NCI-H2196 (cell line): ENCODE results near the gene FZD1.

Experiments used
- DNase-seq: peaks from one replicate; lab custom pipeline; 2025; ENCODE audit not compliant: unreplicated experiment; lab: John Stamatoyannopoulos, UW

Gene FZD1

DNA sequence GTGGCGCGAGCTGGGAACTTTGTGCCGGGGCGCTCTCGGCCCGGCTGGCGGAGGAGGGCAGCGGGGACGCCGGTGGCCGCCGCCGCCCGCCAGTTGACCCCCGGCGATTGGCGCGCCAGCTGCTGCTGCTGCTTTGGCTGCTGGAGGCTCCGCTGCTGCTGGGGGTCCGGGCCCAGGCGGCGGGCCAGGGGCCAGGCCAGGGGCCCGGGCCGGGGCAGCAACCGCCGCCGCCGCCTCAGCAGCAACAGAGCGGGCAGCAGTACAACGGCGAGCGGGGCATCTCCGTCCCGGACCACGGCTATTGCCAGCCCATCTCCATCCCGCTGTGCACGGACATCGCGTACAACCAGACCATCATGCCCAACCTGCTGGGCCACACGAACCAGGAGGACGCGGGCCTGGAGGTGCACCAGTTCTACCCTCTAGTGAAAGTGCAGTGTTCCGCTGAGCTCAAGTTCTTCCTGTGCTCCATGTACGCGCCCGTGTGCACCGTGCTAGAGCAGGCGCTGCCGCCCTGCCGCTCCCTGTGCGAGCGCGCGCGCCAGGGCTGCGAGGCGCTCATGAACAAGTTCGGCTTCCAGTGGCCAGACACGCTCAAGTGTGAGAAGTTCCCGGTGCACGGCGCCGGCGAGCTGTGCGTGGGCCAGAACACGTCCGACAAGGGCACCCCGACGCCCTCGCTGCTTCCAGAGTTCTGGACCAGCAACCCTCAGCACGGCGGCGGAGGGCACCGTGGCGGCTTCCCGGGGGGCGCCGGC lies 870 bp downstream of the FZD1 start:
- peak; percentile 37 for DNase-seq

DNA sequence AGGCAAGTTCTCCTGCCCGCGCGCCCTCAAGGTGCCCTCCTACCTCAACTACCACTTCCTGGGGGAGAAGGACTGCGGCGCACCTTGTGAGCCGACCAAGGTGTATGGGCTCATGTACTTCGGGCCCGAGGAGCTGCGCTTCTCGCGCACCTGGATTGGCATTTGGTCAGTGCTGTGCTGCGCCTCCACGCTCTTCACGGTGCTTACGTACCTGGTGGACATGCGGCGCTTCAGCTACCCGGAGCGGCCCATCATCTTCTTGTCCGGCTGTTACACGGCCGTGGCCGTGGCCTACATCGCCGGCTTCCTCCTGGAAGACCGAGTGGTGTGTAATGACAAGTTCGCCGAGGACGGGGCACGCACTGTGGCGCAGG lies 1.4 kb downstream of the FZD1 start:
- DNase-seq: no peak

DNA sequence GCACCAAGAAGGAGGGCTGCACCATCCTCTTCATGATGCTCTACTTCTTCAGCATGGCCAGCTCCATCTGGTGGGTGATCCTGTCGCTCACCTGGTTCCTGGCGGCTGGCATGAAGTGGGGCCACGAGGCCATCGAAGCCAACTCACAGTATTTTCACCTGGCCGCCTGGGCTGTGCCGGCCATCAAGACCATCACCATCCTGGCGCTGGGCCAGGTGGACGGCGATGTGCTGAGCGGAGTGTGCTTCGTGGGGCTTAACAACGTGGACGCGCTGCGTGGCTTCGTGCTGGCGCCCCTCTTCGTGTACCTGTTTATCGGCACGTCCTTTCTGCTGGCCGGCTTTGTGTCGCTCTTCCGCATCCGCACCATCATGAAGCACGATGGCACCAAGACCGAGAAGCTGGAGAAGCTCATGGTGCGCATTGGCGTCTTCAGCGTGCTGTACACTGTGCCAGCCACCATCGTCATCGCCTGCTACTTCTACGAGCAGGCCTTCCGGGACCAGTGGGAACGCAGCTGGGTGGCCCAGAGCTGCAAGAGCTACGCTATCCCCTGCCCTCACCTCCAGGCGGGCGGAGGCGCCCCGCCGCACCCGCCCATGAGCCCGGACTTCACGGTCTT lies 1.9 kb downstream of the FZD1 start:
- no peak for DNase-seq

DNA sequence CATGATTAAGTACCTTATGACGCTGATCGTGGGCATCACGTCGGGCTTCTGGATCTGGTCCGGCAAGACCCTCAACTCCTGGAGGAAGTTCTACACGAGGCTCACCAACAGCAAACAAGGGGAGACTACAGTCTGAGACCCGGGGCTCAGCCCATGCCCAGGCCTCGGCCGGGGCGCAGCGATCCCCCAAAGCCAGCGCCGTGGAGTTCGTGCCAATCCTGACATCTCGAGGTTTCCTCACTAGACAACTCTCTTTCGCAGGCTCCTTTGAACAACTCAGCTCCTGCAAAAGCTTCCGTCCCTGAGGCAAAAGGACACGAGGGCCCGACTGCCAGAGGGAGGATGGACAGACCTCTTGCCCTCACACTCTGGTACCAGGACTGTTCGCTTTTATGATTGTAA lies 2.5 kb downstream of the FZD1 start:
- no peak for DNase-seq

DNA sequence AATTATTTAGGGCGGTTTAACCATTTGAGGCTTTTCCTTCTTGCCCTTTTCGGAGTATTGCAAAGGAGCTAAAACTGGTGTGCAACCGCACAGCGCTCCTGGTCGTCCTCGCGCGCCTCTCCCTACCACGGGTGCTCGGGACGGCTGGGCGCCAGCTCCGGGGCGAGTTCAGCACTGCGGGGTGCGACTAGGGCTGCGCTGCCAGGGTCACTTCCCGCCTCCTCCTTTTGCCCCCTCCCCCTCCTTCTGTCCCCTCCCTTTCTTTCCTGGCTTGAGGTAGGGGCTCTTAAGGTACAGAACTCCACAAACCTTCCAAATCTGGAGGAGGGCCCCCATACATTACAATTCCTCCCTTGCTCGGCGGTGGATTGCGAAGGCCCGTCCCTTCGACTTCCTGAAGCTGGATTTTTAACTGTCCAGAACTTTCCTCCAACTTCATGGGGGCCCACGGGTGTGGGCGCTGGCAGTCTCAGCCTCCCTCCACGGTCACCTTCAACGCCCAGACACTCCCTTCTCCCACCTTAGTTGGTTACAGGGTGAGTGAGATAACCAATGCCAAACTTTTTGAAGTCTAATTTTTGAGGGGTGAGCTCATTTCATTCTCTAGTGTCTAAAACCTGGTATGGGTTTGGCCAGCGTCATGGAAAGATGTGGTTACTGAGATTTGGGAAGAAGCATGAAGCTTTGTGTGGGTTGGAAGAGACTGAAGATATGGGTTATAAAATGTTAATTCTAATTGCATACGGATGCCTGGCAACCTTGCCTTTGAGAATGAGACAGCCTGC lies 3.1 kb downstream of the FZD1 start:
- no peak for DNase-seq

DNA sequence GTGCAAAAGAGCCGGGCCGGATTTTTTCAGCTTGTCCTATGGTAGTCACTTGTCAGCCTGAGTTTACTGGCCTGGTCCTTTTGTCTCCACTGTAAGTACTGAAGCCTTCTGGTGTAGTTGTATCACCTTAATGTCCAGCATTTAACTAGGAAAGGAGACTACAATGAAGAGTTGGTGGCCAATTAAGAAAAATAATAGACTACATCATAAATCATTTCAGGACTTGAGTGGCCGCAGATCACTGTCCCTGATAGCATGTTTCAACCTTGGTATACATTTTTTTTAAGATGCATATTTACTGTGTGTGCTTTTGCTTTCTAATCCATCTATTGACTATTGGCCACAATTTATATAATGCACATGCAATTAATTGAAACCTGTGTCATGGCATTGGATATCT lies 6.1 kb downstream of the FZD1 start:
- no peak for DNase-seq

DNA sequence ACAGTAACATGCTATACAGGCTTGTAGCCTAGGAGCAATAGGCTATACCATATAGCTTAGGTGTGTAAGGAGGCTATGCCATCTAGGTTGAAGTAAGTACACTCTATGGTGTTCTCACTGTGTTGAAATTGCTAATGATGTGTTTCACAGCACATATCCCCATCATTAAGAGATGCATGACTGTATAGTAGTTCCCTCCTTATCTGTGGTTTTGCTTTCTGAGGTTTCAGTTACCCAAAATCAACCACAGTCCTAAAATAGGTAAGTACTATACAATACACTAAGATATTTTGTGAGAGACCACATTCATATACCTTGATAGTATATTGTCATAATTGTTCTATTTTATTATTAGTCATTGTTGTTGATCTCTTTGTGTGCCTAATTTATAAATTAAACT lies 12.7 kb downstream of the FZD1 start:
- no peak for DNase-seq

DNA sequence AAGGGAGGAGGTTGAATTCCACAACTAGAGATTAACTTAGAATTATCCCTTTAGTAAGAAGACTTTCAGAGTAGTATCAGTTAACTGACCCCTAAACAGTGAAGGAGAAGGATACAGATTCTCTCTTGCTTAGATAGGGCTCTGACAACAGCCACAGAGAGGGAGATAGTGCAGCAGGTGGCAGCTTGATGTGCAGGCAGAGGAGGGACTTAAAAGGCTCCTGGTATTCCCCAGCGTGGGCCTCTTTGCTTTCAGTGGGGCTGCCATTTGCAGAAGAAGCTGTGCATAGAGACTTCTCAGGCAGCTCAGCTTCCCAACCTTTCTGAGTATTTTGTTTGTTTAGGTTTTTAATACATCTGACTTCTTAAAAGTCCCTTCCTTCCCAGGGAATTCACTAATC lies 16.0 kb downstream of the FZD1 start:
- DNase-seq: no peak

DNA sequence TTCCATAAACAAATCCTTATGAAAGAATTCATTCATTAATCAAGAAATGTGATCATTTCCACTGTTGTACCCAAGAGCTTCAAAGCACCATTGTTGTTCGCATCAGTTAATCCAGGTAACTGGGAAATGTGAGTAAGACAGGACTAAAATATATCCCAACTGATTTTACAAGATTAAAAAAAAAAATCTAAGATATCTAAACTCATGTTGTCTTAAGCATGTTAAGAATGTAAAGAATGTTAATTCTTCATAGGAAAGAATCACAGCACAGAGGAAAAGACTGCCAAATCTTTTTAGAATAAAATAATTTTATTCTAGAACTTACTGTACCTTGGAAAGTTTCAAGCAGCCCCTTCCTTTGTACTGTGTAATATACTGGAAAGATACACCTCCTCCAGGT lies 16.4 kb downstream of the FZD1 start:
- DNase-seq: no peak

DNA sequence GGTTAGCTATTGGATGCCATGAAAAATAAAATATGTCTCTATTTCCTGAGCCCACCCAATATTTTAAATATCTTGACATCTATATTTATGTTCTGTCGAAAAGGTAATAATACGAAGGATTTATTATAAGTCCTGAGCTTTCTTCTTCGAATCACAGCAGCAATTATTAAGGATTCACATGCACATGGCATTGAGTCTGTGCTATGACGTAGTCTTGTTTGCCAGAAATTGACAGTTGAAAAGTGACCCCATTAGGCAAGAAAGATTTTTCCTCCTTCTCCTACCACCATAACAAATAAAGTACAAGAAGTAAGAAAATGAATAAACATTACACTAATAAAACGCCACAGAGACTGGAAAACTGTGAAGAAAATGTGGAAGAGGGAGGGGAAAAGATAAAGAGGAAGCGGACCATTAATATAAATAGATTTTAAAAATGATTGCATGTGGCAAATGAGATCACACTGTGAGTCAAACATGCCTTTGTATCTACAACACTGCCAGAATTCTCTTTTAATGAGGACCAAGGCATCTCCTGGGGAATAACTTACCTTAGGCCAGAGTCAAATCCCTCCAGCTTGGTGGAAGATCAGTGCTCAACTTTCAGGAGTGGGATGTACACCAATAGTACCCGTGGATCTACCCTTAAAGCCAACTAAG lies 21.6 kb downstream of the FZD1 start:
- DNase-seq: no peak

DNA sequence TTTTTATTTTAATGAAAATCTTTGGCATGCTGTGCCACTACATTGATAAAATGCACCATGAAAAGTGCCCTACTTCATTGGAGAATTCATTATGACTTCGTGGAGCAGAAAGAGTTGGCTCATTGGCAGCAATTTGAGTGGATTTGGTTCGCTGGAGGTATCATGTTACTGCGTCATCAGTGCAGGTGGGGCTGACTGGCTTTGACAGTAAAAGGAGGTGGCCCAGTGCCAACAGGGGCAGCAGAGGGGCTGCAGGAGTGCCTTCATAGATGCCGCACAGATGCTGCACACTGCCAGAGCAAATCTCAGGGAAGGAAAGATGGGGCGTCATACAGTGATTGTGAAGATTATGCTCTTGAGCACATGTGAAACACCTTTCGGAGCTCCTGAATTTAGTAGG lies 22.2 kb downstream of the FZD1 start:
- no peak for DNase-seq

DNA sequence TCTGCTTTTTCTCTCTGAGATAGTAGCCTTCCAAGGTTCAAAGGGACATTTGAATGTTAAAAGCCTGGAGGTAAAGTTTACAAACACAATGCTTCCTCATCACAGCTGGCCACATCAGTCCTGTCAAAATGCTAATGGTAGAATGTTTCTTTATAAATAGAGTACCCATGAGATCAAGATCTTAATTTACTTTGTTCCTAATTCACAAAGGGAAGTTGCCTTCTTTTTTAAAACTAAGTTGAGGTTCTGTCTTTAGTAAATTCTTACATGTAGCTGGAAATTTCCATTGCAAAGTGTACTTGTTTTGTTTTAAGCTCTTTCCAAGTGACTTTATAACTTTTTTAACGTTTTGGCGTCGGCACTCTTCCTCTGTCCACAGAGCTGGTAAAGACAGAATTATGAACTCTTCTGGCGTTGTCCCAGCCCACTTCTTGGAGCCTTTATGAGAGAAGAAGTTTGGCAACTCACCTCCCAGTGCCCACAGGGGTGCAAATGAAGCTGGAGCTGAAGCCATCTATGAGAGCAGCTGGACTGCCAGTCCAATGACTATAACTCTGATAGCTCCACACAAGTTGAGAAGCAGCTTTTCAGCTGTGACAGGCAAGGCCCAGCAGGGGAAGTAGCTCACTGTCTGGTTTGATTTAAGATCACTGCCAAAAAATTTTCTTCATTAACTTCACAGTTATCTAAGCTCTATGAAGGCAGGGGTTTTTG lies 23.3 kb downstream of the FZD1 start:
- no peak for DNase-seq

DNA sequence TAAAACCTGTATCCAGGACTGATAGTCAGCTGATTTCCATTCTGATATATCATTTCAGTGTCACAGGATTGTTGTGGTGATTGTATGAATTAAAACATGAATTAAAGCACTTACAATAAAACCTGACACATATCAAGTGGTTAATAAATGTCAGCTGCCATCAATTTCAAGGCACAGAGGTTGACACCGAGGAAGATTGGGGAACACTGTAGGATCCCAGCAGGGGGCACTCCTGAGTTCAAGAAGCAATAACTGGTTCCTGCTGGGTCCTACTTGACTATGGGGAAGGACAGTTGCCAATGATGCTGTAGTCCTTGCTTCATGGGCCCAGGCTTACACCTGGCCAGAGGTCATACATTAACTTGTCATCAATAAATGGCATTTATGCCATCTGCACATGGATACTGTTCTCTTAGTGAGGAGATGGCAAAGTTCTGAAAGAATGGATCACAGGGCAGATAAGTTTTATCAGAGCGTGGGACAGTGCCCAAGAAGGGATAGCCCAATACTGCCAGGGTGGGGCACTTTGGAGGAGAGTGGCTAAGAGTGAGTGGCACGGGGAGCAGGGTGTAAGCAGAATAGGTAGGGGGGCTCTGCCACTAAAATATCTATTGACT lies 24.1 kb downstream of the FZD1 start:
- DNase-seq: no peak

DNA sequence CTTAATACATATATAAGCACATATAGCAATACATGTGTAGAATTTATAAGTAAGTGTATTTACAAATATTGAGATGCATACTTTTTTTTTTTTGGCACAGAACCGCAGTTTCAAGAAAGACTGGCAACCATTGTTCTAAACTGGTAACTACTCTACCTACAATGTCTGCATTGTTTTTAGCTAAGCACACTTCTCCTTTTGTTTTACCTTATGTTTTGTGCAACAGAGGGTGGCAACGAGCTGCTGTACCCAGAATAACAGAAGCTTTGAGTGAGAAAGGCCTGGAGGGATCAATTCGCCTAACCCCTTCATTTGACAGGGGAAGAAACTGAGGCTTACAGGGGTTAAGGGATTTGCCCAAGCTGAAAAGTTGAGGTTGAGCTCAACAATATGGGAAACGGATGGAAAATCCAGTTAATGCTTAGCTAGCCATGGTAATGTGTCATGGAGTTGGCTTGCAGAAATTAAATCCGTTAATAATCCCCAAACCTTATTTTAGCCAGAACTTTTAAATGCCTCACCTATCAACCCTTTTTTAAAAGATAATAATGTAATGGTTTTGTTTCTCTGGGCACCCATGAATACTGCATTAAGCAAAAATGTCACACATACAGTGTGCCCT lies 25.5 kb downstream of the FZD1 start:
- DNase-seq: no peak

DNA sequence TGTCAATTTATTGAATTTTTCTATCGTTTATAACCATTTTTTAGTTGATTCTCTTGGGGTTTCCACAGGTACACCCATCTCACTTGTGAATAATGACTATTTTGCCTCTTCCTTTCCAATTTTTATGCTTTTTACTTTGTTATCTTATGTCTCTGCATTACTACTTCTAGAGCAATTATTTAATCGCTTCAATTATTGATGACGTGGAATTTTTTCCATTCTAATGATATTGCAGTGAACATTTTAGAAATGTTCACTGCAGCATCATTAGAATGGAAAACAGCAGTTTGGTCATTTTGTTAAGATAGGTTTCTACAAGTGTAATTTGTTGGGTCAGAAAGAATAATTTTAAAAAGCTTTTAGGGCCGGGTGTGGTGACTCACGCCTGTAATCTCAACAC lies 27.1 kb downstream of the FZD1 start:
- no peak for DNase-seq

DNA sequence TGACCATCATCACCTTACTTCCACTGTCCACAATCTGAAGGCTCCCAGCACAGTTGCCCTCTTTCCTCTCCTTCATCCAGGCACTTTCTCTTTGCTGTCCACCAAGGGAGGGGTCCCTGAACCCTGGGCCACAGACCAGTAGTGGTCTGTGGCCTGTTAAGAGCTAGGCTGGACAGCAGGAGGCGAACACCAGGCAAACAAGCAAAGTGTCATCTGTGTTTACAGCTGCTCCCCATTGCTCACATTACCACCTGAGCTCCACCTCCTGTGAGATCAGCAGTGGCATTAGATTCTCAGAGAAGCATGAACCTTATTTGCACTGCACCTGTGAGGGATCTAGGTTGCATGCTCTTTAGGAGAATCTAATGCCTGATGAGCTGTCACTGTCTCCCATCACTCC lies 27.7 kb downstream of the FZD1 start:
- DNase-seq: no peak

DNA sequence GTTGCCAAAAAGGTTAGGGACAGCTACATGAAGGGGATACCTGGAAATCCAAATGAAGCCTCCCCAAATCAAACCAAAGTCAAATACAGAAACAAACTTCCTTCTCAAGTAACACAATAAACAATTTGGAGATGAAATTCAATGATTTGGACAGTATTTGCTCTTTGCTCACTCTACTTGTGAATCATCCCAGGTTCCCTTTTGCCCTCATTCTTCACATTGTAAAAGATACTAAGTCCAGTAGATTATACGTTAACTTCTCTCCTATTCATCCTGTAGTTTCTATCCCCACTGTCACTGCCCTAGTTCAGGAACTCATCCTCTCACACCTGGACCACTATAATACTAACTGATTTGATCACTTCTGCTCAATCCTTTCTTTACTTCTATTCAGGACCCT lies 28.3 kb downstream of the FZD1 start:
- no peak for DNase-seq

DNA sequence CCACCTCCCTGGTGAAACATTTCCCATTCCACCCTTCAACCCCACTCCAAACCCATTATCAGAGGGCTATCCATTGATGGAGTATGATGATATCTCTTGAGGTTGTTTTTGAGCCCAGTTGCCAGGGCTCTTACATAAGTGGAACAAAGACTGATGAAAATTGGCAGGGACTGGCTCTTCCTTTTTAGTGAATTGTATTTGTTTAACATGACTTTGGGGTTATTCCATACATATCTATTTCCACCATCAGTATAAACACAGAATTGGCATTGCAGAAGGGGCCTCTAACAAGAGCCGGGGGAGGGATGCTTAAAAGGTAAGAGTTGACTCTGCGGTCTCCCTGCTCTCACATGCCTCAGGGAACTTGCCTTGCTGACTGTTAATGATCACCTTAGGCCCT lies 28.9 kb downstream of the FZD1 start:
- peak; percentile 15 for DNase-seq

DNA sequence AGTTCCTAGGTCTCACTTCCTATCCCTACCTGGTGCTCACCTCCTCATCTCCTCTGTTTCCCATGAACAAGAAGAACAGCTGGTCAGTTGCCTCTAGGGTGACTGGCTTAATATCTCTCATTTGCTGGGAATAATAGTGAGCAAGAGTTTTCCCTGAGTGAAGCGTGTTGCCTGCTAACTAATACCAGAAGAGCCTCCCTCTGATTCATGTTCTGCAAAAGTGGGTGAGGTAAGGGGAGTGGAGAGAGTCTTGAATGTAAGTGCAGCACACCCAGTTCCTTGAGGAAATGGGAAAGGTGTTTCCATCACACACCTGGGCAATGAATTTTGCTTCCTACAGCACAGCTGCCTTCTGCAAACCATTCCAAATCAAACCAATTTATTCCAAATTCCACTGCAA lies 29.6 kb downstream of the FZD1 start:
- DNase-seq: no peak

DNA sequence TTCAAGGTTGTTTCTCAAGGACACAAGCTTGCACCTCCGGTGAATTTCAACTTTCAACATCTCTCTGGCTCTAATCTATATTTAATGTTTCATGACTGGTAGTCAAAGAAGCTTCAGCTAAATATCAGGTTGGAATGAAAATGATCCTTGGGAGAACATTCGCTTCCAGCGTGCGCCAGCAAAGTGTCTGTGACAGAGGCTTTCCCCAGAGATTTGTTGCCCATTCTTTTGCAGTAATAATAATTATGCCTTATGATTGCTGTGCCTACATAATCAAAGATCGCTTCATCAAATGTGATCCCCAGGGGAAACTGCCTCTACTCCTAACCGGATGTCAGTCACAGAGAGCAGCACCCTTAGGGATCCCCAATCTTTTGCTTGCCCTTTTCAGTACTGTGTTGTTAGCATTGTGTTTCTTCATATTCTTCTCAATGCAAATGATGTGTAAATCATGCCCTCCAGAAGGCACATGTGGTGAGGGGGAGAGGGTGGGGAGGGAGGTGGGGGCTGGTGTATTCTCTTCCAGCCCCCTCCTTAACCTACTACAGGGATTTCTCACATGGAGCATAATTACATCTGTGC lies 30.5 kb downstream of the FZD1 start:
- DNase-seq: no peak
